GM18498 (cell line): ENCODE data around the gene CERS6.
A peak's percentile ranks its signal among the peaks of the same experiment; 100 is the strongest.

Experiments used
- ATAC-seq: cut with Tn5 transposase; IDR thresholded peaks from one replicate; pipeline ENCODE4 v1.9.1; 2021; ENCODE audit warnings: mild to moderate bottlenecking, moderate library complexity; ENCODE audit not compliant: unreplicated experiment

Gene CERS6

DNA sequence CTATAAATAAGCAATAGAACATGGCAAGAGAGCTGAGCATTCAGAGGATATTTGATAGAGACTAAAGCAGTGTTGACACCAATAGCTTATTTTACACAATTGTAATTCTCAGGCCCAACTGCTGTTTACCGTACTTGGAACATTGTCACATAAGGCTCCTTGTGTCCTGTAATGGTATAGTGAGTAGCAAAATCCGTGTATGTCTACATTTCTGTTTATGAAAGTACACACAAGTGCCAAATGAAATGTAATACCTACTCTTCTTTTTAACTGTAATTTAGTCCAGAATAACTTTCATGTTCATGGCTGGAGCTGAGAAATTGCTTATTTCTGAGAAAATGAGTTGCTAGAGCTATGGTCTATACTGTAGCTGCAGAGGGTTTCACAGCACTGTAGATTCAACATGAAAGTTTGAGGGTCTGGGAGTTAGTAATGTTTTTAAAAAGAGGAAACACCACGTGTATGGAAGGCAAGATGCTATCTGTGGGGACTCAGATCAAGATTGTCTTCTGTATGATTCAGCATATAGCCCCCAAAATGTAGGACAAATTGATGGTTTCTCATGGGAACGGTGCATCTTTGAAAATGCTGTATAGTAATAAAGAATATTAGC lies 236.2 kb downstream of the CERS6 start:
- ATAC-seq: no peak

DNA sequence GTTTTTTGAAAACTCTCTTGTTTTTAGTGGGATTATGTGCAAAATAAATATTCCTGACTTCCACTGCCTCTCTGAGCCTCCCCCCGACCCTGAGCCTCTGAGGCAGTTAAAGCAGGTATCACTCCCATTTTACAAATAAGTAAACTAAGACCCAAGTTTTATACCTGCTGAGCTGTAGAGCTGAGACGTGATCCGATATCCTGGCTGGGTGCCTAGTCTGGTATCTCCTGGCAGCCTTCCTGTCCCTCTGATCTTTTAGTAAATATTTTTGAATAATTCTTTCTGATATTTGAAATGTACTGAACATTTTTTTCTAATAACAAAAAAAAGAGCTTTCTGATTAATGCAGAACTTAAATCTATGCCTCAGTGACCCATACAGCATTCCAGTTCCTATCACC lies 238.1 kb downstream of the CERS6 start:
- ATAC-seq: no peak

DNA sequence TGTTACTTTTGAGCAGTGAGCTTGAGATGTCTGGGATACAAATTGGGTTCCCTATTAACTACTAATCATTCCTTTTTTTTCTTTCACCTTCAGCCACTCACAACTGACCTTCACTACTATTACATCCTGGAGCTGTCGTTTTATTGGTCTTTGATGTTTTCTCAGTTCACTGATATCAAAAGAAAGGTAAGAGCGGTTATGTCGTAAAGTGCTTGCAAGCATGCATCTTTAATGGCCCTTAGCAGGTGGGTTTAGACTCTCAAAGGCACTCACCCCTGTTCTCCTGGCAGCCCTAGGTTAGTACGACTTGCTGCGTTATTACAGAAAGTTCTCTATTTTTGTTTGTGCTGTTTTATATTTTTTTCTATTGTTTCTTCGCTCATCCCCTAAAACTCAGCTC lies 238.8 kb downstream of the CERS6 start:
- ATAC-seq: no peak

DNA sequence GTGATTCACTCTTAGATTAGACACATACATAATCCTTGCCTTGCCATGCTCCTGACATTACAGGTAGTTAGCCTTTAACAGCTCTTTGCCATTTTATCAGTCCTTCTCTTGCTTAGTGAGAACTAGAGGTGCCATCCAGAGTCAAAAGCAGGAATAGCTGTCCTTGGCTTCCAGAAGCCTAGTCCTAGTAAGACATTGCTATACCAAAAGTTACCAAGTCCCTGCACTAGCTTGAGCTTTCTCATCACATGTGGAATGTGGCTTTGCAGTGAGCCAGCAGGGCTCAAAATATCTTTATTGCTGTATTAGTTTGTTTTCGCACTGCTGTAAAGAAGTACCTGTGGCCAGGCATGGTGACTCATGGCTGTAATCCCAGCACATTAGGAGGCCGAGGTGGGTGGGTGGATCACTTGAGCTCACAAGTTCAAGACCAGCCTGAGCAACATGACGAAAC lies 241.6 kb downstream of the CERS6 start:
- ATAC-seq: no peak

DNA sequence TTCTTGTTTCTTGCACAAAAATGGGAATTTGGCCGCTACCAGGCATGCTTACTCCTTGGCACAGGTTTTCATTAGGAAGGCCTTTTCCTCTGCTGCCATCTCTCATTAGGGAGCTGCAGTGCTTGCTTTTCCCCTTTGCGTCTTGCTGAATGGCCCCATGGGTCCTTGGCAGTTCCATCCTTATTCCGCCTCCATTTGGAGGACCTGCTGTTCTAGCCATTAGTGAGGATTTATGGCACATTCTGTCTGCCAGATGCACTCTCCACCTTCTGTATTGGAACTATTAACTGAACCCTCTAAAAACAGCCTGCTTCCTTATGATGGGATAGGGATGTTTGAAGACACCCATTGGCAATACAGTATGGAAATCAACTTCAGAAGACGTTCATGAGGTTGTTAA lies 242.9 kb downstream of the CERS6 start:
- no peak for ATAC-seq

DNA sequence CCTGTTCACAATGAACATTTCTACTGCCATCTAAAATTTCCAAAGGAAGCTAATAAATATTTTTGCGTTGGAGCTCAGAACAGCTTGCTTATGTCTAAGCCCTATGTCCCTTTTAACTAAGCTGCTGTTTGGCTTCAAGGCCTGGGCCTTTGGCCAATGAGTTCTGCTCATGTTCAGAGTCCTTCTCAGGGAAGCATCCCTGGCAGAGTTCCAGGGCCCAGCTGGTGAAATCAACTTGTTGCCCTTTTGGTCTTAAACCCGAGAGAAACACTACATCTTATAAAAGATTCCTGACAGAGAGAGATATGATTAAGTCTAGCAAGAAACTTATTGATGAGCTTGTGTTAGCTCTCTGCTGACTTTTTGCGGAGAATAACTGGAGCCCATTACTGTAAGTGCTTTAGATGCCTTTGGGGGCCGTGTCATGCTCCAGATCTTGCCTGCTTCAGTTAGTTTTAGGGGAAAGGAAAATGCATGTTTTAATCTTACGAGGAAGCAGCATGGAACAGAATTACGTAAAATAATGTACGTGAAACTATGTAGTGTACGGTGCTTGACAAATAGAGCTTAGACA lies 243.9 kb downstream of the CERS6 start:
- ATAC-seq: no peak

DNA sequence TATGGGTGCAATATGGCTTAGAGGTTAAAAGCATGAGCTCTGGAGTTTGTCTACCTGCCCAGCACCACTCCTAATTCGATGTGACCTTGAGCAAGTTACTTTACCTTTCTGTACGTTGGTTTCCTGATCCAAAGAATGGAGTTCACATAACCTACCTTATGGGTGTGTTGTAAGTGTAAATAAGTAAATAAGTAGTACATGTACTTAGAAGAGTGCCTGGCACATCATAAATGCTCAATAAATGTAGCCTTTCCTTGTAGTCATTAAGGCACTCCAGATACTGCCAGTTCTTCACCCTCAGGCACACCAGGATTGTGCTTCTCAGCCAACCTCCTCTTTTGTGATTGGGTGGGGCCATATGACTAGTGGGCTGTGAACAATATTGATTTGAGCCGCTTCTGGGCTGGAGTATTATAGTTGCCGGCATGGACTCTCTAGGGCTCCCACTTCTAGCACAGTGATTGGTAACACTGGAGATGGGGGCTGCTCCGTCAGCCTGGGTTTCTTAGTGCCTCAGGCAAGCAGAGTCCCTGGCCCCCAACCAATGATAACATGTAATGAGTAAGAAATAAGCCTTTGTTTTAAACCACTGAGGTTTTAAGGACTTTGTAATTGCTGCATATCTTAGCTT lies 244.7 kb downstream of the CERS6 start:
- no peak for ATAC-seq

DNA sequence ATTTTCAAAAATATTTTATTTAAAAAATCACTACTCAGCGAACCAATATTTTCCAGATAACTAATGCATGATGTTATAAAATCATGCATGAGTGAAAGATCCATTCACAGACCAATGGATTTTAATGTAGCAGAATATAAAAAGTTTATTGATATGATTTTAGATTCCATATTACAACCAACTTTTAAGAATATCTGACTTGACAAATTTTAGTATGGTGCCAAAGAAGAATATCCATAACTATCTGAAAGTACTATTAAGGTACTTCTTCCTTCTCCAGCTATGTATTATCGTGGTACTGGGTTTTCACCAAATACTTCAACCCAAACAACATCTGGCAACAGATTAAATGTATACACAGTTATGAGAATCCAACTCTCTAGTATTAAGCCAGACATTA lies 246.5 kb downstream of the CERS6 start:
- ATAC-seq: no peak

DNA sequence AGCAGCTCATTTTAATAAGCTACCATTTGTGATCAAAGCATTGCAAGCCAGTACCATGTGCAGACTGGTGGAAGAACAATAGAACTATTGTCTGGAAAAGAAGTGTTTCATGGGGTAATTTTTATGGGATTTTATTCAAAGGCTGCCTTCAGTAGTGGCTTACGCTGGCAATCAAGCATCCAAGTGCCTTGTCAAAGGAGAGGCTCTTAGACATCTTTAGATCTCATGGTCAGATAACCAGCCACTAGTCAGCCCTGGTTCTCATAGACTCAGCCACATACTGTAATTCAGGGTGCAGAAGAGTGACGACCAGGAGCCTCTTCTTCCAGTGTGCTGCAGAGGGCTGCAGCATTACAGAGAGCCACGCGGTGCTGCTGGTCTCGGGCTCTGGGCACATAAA lies 247.9 kb downstream of the CERS6 start:
- ATAC-seq: no peak

DNA sequence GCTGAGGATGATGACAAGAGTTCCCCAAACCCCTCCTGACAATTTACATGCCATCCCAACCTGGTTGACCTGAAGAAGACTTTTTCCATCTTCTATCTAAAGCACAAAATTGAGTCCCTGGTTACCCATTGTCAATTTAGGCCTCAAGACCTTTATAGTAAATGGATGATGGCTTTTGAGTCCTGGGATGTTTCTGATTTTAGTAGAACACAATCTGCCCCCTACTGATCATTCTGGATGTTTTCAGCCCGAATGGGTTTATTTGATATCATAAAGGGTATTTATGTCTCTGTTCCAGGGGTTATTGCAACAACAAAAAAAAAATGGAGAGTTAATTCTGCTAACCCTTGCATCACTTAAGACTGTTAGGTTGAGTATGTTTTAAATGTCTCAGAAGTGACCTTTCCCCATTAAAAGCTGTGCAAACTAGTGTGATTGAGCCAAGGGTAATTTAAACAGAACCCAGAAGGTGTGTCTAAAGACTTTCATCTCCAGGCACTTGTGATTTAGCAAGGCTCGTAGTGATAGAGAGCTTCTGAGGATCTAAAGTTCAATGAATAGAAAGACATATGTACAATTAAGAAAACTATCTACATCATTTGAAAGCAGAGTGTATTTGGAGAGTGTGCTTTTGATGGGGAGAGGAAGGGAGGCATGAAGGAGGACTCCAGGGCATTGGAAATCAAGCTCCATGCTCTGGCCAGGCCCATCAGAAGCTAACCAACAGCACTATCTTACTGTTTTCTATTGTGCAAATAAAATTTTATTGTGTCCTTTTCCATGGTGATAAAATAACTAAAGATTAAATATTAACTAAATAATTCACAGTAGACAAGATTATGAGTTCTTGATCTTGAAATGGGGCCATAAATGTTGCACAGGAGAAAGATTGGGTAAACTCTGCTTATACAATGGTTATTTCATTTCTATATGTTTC lies 249.7 kb downstream of the CERS6 start:
- ATAC-seq: no peak

DNA sequence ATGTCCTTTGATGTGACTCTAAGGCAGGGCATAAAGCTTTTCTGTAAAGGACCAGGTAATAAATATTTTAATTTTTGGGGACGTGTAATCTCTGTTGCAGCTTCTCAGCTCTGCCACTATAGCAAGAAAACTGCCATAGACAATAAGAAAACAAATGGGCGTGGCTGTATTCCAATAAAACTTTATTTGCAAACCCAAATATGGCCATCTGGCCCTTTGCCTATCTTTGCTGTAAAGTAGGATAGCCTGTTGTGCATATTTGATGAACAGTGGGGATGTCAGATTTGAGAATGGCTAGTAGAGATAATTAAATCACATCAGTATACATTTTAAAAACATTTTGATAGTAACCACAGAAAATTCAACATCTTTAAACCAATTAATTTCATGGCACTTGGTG lies 250.7 kb downstream of the CERS6 start:
- ATAC-seq: no peak

DNA sequence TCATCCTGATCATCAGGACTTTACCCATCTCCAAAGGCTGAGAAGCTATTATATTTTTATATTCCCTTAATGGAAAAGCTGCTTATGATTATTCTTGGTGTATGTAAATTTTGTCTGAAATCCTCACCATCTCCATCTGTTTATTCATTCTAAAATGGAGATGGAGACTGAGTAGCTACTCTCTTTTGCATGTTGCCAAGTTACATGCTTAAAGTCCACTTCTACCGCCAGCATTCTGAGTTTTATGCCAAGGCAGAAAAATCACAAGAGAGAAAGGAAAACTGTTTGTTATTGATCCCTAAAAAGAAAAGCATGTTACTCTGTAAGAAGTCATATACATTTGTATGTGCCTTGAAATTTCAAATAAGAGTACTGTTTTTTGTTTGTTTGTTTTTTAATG lies 252.0 kb downstream of the CERS6 start:
- no peak for ATAC-seq

DNA sequence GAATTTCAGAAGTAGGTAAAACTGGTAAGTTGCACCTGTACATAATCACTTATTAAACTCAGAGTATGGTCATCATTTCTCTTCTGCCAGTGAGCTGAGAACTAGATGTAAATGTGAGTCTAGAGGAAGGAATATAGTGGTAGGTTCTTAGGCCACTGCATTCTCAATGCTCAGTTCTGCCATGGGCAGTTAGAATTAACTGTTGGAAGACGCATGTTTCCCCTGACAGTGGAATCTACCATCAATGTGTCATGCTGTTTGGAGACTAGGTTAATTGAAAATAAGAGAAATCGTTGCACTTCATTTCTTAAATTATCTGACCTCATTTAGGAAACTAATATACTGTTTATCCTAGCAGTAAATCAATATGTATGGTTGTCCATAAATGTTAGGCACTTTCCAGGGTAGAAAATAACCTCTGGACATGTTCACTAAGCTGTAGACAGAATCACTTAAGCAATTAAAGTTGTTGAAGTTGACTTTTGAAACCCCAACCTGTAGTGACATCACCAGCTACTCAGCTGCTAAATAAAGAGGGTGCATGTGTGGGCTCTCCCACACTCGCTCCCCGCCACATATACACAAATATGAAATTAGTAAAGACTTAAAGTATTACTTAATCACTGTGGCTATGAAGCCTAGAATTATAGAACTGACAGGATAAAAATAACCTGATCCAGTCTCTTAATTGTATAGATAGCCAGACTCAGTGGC lies 254.8 kb downstream of the CERS6 start:
- ATAC-seq: no peak

DNA sequence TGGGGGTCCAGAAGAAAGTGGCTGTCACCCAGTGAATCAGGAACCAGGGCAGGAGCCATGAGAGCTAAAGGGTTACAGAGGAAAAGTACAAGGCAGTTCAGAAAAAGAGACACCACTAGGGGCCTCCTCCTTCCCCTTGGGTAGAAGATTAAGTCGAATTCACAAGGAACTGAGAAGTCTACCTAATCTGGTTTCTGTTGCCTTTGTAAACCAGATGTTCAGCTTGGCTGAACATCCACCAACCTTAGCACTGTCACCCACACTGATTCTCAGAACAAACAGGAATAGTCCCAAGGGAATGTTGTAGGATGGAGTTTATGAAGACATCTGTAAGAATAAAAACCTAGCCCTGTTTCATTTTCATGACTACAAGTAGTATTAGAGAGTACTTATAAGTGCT lies 256.0 kb downstream of the CERS6 start:
- ATAC-seq: peak; percentile 99

DNA sequence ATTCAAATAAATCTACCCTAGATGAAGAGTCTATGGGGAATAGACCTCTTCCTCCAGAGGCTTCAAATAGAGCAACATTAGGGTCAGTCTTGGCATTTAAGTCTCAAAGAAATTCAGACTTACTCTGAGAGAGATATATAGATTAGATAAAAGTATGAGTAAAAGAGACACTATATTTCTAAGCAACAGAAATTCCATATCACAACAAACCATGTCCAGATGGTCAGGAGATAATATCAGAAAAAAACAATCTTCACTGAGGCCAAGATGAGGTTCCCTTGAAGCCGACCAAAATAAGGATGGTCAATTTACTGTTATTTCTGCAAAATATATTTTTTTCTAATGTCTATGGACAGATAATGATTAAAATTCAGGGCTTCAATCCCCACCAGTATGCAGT lies 257.3 kb downstream of the CERS6 start:
- ATAC-seq: no peak

DNA sequence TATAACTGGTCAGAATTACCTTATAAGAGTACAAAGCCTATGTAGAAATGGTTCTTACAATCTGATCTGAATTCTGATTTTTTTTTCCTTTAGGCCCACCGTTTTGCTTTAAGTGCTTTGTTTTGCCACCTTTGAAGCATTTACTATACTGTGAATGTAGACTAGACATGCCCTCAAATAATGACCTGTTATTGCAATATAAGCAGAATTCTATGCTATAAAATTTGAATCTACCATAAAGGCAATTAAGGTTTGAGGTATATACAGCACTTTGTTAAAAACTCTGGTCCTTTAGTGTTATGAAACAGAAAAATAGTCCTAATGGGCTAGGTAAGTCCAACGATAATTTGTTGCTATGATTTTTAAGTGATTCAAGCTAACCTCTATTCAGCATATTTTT lies 259.8 kb downstream of the CERS6 start:
- no peak for ATAC-seq

DNA sequence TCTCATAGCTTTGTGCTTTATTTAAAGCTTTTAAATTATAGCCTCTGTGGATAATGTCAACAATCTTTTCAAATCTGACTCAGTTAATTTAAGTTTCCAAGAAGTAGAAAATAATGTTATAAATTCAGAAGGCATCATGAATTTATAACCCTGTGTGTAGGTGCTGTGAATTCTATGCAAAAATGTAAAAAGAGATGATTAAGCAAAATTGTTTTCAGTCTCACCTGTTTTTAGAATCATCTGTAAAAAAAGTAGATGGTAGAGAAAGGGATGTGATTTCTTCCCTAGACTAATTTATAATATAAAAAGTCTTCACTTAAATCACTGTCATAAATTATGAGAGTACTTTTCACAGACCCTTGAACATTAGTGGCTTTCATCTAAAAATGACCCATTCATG lies 260.8 kb downstream of the CERS6 start:
- no peak for ATAC-seq

DNA sequence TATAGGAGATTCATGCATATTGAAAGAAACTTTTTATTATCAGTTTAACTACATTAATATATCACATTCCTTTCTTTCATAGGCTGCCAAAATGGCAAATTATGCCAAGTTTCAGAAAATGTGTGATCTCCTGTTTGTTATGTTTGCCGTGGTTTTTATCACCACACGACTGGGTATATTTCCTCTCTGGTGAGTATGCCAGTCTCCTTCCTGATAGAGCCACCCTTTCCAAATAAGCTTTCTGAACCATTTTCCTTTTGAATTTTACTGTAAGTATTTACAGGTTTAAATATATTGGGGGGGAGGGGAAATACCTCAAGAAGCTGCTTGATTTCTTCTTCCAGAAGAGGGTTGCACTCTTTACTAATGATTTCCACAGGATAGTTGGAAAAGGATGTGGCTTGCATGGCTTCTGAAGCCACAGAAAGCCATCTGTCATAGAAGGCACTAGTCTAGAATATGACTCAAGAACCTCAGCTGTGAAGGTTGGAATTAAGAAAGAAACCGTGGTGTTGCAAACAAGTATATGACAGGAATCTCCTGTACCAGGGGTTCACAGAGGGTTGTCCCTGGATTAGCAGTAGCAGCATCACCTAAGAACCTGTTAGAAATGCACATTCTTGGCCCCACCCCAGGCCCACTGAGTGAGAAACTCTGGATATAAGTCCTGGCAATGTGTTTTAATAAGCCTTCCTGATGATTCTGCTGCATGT lies 261.9 kb downstream of the CERS6 start:
- ATAC-seq: no peak

DNA sequence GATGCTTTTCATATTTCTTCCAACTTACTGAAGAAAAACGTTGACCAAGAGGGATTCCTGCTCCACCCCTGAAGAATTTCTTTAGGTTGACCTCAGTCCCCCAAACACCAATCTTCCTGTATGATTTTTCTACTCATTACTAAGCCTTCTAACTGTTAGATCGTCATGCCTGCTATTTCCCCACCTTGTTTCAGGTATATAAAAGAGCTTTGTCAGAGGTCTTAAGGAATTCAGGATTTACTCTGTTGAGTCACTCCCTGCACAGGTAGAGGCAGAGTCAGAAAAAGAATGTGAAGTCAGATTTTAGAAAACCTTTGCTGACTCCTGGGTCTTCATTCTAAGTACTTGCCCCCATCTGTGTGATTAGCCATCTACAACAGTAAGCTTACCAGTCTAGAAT lies 262.6 kb downstream of the CERS6 start:
- ATAC-seq: no peak

DNA sequence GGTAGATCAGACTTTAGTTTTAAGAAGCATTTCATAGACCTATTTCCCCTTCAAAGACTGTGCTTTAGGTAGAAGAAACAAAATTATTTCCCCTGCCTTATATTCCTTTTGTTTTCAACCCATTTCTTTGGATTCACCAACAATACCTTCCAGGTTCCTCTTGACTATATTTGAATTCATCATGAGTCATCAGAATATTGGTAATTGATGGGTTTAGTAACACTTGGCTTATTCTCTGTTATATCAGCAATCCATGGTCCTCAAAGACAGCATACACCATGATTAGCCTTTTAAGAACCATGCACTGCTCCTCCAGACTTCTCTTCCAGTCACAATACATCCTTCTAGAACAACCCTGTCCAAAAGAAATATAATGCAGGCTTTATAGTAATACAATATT lies 263.4 kb downstream of the CERS6 start:
- no peak for ATAC-seq
